ENCODE results near the gene GLTP.

- TF ChIP-seq CTCF (IDR thresholded peaks at IDR 0.05; ENCODE audit: low read depth, low read length, poor library complexity, severe bottlenecking) (no peak), EZH2phosphoT487 (IDR thresholded peaks at IDR 0.05; ENCODE audit: borderline replicate concordance, low read length) (no peak)
These were observed 72.2 kb downstream of the GLTP start for GRCh38 chr12:109807954-109808643.
